HepG2 (cell line): ENCODE results near the gene SKIL. TPM values are rescaled to one million over a fixed set of nuclear protein-coding genes. Genes with fewer than 3 reads are reported as not detected.

Experiments used
- ASH2L ChIP-seq: fragments of 300-600, 200-600 bp; sonication (generic); IDR thresholded peaks from 2 replicates; pipeline ENCODE4 v1.7.0; 2017; ENCODE audit warnings: low read depth, mild to moderate bottlenecking, moderate library complexity, mixed read lengths, low read length; ENCODE audit not compliant: insufficient read length
- ATF6 ChIP-seq: sonication (generic); formaldehyde crosslinking; conservative IDR thresholded peaks from 2 replicates; pipeline ENCODE4 v1.4.0; 2020; ENCODE audit warnings: missing genetic modification reagents
- CTCF ChIP-seq: sonication (generic); formaldehyde crosslinking; IDR thresholded peaks from 2 replicates; pipeline ENCODE4 v1.5.0; 2020; ENCODE audit warnings: mild to moderate bottlenecking, missing genetic modification reagents, moderate library complexity
- FOXA3 ChIP-seq: IDR thresholded peaks from 2 replicates; pipeline ENCODE4 v1.6.1; 2016; ENCODE audit warnings: missing genetic modification reagents, missing compliant biosample characterization
- HCFC1 ChIP-seq: fragments of 150-350 bp; IDR thresholded peaks from 2 replicates; pipeline ENCODE4 v1.6.1; 2014; ENCODE audit warnings: low read depth, low read length
- HDAC6 ChIP-seq: fragments of 200-600 bp; sonication (generic); IDR thresholded peaks from 2 replicates; pipeline ENCODE4 v1.7.0; 2017; ENCODE audit warnings: mild to moderate bottlenecking, antibody characterized with exemption, low read length, low read depth
- HMGA1 ChIP-seq: sonication (generic); formaldehyde crosslinking; conservative IDR thresholded peaks from 2 replicates; pipeline ENCODE4 v1.4.0; 2020; ENCODE audit warnings: missing genetic modification reagents
- HOXA7 ChIP-seq: sonication (generic); formaldehyde crosslinking; IDR thresholded peaks from 2 replicates; pipeline ENCODE4 v1.8.1; 2022; ENCODE audit warnings: mild to moderate bottlenecking, missing genetic modification reagents, moderate library complexity
- IKZF5 ChIP-seq: IDR thresholded peaks from 2 replicates; pipeline ENCODE4 v1.6.1; 2018; ENCODE audit warnings: missing genetic modification reagents, mild to moderate bottlenecking, missing compliant biosample characterization
- MAZ ChIP-seq, 2 experiments: sonication (generic) in 1 of 2; formaldehyde crosslinking in 1 of 2; IDR thresholded peaks; 2 replicates each; pipeline versions ENCODE4 v1.5.0 to v1.6.1; 2012 to 2020; ENCODE audit warnings: low read depth in 2 of 2, mild to moderate bottlenecking in 2 of 2, borderline replicate concordance in 1 of 2, improper control_type of control experiment in 1 of 2, low read length in 1 of 2, missing genetic modification reagents in 1 of 2, moderate library complexity in 1 of 2
- MIER3 ChIP-seq: IDR thresholded peaks from 2 replicates; pipeline ENCODE4 v1.6.1; 2016; ENCODE audit warnings: missing compliant biosample characterization, borderline replicate concordance
- NFRKB ChIP-seq: fragments of 450-650 bp; IDR thresholded peaks from 2 replicates; pipeline ENCODE4 v1.6.1; 2017
- PAWR ChIP-seq: sonication (generic); formaldehyde crosslinking; IDR thresholded peaks from 2 replicates; pipeline ENCODE4 v1.4.0; 2020; ENCODE audit warnings: missing genetic modification reagents, mild to moderate bottlenecking, borderline replicate concordance
- SMARCC2 ChIP-seq: fragments of 450-650 bp; IDR thresholded peaks from 2 replicates; pipeline ENCODE4 v1.6.1; 2017; ENCODE audit warnings: antibody characterized with exemption, mild to moderate bottlenecking
- TAF1 ChIP-seq: sonication (generic); formaldehyde crosslinking; IDR thresholded peaks from 2 replicates; pipeline ENCODE4 v1.4.0; 2020; ENCODE audit warnings: missing genetic modification reagents
- UBTF ChIP-seq: sonication (generic); formaldehyde crosslinking; IDR thresholded peaks from 2 replicates; pipeline ENCODE4 v1.4.0; 2020; ENCODE audit warnings: mild to moderate bottlenecking, missing genetic modification reagents
- ZNF280D ChIP-seq: sonication (generic); formaldehyde crosslinking; IDR thresholded peaks from 2 replicates; pipeline ENCODE4 v1.5.1; 2020; ENCODE audit warnings: mild to moderate bottlenecking, missing genetic modification reagents
- ZSCAN12 ChIP-seq: sonication (generic); formaldehyde crosslinking; IDR thresholded peaks from 2 replicates; pipeline ENCODE4 v1.9.0; 2021; ENCODE audit warnings: mild to moderate bottlenecking, missing genetic modification reagents
- ZSCAN20 ChIP-seq: sonication (generic); formaldehyde crosslinking; IDR thresholded peaks from 2 replicates; pipeline ENCODE4 v1.4.0; 2020; ENCODE audit warnings: missing genetic modification reagents, mild to moderate bottlenecking, borderline replicate concordance
- polyA plus RNA-seq, 8 experiments: library from polyadenylated mRNA; depleted of rRNA in 3 of 8; stranded (reverse) in 7 of 8; unstranded in 1 of 8; fragments of >200 nt; fragmentation: Illumina TruSeq in 4 of 8; extraction: Trizol in 4 of 8; gene quantifications; 2 replicates each; pipeline versions ENCODE4 v1.2.1 to v1.2.3, GENCODE V29; 2011 to 2016; ENCODE audit warnings: low read depth in 4 of 8, missing spikeins in 1 of 8, mixed read lengths in 1 of 8; ENCODE audit not compliant: insufficient read depth in 1 of 8
- total RNA-seq, 5 experiments: library from RNA; depleted of rRNA; stranded (reverse); fragments of >200 nt; fragmentation: Illumina TruSeq; extraction: Trizol; gene quantifications; 2 replicates each; pipeline ENCODE4 v1.2.3, GENCODE V29; 2016; ENCODE audit warnings: low read depth in 1 of 5

SKIL gene
- total and polyA plus RNA-seq, 2 of the 13 experiments (the other 11 are each of a cell fraction or from before 2014, with no cell fraction given), result 5.2 to 20.7 TPM

- TF ChIP-seq ZNF280D (CRISPR knock-in tag), result no peak
- TF ChIP-seq UBTF (CRISPR knock-in tag), result 0 out of 2 replicates have a peak, but pooled peaks have one; percentile 57
- TF ChIP-seq SMARCC2, result no peak
- peak; percentile 41; the same call in 1 of the 2 replicates for TF ChIP-seq CTCF (CRISPR knock-in tag)
- no peak for TF ChIP-seq HOXA7 (CRISPR knock-in tag)
- TF ChIP-seq HMGA1 (CRISPR knock-in tag), result no peak
- TF ChIP-seq ZSCAN12 (CRISPR knock-in tag), result no peak
- peak; percentile 92 for TF ChIP-seq MAZ (IDR thresholded peaks at IDR 0.05; ENCODE audit: borderline replicate concordance, low read depth, low read length)
- TF ChIP-seq MAZ (CRISPR knock-in tag; IDR thresholded peaks at IDR 0.05; ENCODE audit: low read depth), result 0 out of 2 replicates have a peak, but pooled peaks have one; percentile 21
- no peak; the same call in 1 of the 2 replicates for TF ChIP-seq TAF1 (CRISPR knock-in tag)
- TF ChIP-seq MIER3 (CRISPR knock-in tag), result no peak
- TF ChIP-seq ZSCAN20 (CRISPR knock-in tag), result no peak
- TF ChIP-seq PAWR (CRISPR knock-in tag), result no peak
- TF ChIP-seq ASH2L, result peak; percentile 23
- no peak for TF ChIP-seq HDAC6
- TF ChIP-seq ATF6, result no peak
- no peak for TF ChIP-seq NFRKB
- TF ChIP-seq HCFC1, result no peak
- TF ChIP-seq IKZF5 (CRISPR knock-in tag), result no peak
- no peak for TF ChIP-seq FOXA3 (CRISPR knock-in tag)
These were observed 829 bp upstream of the SKIL start (continued) for GRCh38 chr3:170356596-170357175.
